WTC11 (cell line): ENCODE data around the gene KIF13A.

ENCODE experiments used
- ATF2 ChIP-seq: sonication (generic); formaldehyde crosslinking; IDR thresholded peaks from 2 replicates; pipeline ENCODE4 v1.8.1; 2022; ENCODE audit warnings: low read depth, missing genetic modification reagents, borderline replicate concordance
- CREM ChIP-seq: sonication (generic); formaldehyde crosslinking; IDR thresholded peaks from 2 replicates; pipeline ENCODE4 v1.8.1; 2022; ENCODE audit warnings: mild to moderate bottlenecking, missing genetic modification reagents, moderate library complexity
- CTCF ChIP-seq: fragments of 200-600 bp; IDR thresholded peaks from 2 replicates; pipeline ENCODE4 v1.8.0; 2022; ENCODE audit warnings: antibody characterized with exemption
- ELF4 ChIP-seq: sonication (generic); formaldehyde crosslinking; IDR thresholded peaks from 2 replicates; pipeline ENCODE4 v1.8.1; 2022; ENCODE audit warnings: low read depth, mild to moderate bottlenecking, moderate library complexity, missing genetic modification reagents
- FOXK1 ChIP-seq: sonication (generic); formaldehyde crosslinking; IDR thresholded peaks from 2 replicates; pipeline ENCODE4 v1.8.0; 2022; ENCODE audit warnings: mild to moderate bottlenecking, moderate library complexity, missing genetic modification reagents
- NFE2L1 ChIP-seq: sonication (generic); formaldehyde crosslinking; IDR thresholded peaks from 2 replicates; pipeline ENCODE4 v1.8.1; 2023; ENCODE audit warnings: missing genetic modification reagents
- NFYB ChIP-seq: sonication (generic); formaldehyde crosslinking; conservative IDR thresholded peaks from 2 replicates; pipeline ENCODE4 v1.8.0; 2022; ENCODE audit warnings: low read depth, missing genetic modification reagents
- RELA ChIP-seq: sonication (generic); formaldehyde crosslinking; IDR thresholded peaks from 2 replicates; pipeline ENCODE4 v1.8.1; 2022; ENCODE audit warnings: missing genetic modification reagents, mild to moderate bottlenecking, borderline replicate concordance
- SMAD4 ChIP-seq: sonication (generic); formaldehyde crosslinking; IDR thresholded peaks from 2 replicates; pipeline ENCODE4 v1.8.0; 2022; ENCODE audit warnings: mild to moderate bottlenecking, missing genetic modification reagents
- TEAD4 ChIP-seq: sonication (generic); formaldehyde crosslinking; IDR thresholded peaks from 2 replicates; pipeline ENCODE4 v1.8.0; 2022; ENCODE audit warnings: mild to moderate bottlenecking, missing genetic modification reagents
- ZNF219 ChIP-seq: sonication (generic); formaldehyde crosslinking; IDR thresholded peaks from 2 replicates; pipeline ENCODE4 v1.8.0; 2023; ENCODE audit warnings: missing genetic modification reagents, mild to moderate bottlenecking, borderline replicate concordance
- TF ChIP-seq, protein P1 (sequence below): sonication (generic); formaldehyde crosslinking; IDR thresholded peaks from 2 replicates; pipeline ENCODE4 v1.8.0; 2022; ENCODE audit warnings: mild to moderate bottlenecking, missing genetic modification reagents
- TF ChIP-seq, protein P2 (sequence below): sonication (generic); formaldehyde crosslinking; IDR thresholded peaks from 2 replicates; pipeline ENCODE4 v1.8.0; 2023; ENCODE audit warnings: missing genetic modification reagents
- TF ChIP-seq, protein P3 (sequence below): sonication (generic); formaldehyde crosslinking; IDR thresholded peaks from 2 replicates; pipeline ENCODE4 v1.8.1; 2023; ENCODE audit warnings: mild to moderate bottlenecking, missing genetic modification reagents, borderline replicate concordance

- TF ChIP-seq, protein P1, sequence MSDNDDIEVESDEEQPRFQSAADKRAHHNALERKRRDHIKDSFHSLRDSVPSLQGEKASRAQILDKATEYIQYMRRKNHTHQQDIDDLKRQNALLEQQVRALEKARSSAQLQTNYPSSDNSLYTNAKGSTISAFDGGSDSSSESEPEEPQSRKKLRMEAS: no peak
- TF ChIP-seq CTCF (no peak), TEAD4 (CRISPR knock-in tag) (no peak), RELA (no peak), ATF2 (CRISPR knock-in tag) (no peak), SMAD4 (CRISPR knock-in tag) (no peak), ELF4 (CRISPR knock-in tag) (no peak), CREM (CRISPR knock-in tag) (no peak), FOXK1 (no peak), NFYB (CRISPR knock-in tag) (no peak), ZNF219 (CRISPR knock-in tag) (no peak), NFE2L1 (CRISPR knock-in tag) (no peak)
- TF ChIP-seq, protein P2, sequence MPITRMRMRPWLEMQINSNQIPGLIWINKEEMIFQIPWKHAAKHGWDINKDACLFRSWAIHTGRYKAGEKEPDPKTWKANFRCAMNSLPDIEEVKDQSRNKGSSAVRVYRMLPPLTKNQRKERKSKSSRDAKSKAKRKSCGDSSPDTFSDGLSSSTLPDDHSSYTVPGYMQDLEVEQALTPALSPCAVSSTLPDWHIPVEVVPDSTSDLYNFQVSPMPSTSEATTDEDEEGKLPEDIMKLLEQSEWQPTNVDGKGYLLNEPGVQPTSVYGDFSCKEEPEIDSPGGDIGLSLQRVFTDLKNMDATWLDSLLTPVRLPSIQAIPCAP (CRISPR knock-in tag): no peak
- TF ChIP-seq, protein P3, sequence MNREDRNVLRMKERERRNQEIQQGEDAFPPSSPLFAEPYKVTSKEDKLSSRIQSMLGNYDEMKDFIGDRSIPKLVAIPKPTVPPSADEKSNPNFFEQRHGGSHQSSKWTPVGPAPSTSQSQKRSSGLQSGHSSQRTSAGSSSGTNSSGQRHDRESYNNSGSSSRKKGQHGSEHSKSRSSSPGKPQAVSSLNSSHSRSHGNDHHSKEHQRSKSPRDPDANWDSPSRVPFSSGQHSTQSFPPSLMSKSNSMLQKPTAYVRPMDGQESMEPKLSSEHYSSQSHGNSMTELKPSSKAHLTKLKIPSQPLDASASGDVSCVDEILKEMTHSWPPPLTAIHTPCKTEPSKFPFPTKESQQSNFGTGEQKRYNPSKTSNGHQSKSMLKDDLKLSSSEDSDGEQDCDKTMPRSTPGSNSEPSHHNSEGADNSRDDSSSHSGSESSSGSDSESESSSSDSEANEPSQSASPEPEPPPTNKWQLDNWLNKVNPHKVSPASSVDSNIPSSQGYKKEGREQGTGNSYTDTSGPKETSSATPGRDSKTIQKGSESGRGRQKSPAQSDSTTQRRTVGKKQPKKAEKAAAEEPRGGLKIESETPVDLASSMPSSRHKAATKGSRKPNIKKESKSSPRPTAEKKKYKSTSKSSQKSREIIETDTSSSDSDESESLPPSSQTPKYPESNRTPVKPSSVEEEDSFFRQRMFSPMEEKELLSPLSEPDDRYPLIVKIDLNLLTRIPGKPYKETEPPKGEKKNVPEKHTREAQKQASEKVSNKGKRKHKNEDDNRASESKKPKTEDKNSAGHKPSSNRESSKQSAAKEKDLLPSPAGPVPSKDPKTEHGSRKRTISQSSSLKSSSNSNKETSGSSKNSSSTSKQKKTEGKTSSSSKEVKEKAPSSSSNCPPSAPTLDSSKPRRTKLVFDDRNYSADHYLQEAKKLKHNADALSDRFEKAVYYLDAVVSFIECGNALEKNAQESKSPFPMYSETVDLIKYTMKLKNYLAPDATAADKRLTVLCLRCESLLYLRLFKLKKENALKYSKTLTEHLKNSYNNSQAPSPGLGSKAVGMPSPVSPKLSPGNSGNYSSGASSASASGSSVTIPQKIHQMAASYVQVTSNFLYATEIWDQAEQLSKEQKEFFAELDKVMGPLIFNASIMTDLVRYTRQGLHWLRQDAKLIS (CRISPR knock-in tag): no peak
These were observed 202.2 kb downstream of the KIF13A start for GRCh38 chr6:17785094-17785787.
